ENCODE results near the gene ASB1.

The ASB1 gene

GRCh38 chr2:238483656-238484055 is 56.9 kb downstream of the ASB1 start:
- no peak overlapping the region for H3K4me3 ChIP-seq (replicated peaks; ENCODE audit: insufficient read depth, low read length)
- no peak for TF ChIP-seq POLR2AphosphoS5 (IDR thresholded peaks at IDR 0.05; ENCODE audit: low read depth)
- TF ChIP-seq SPI1 (IDR thresholded peaks at IDR 0.05; ENCODE audit: borderline replicate concordance, low read depth), result no peak
- TF ChIP-seq CTCF (IDR thresholded peaks at IDR 0.05; ENCODE audit: insufficient read depth, low read length), result no peak
- TF ChIP-seq REST (IDR thresholded peaks at IDR 0.05; ENCODE audit: insufficient replicate concordance, low read depth), result no peak
- TF ChIP-seq GABPA (IDR thresholded peaks at IDR 0.05; ENCODE audit: low read depth), result no peak
- no peaks in the 10 kb centered on the region for H3K27me3 ChIP-seq (ENCODE audit: insufficient read depth, poor library complexity, severe bottlenecking)
- H3K27ac ChIP-seq (replicated peaks), result no peak overlapping the region
- DNase-seq (ENCODE audit: low read depth in 1 of 2, low spot score in 1 of 2), result no peak

GRCh38 chr2:238484522-238485452 is 58.1 kb downstream of the ASB1 start:
- no peak for DNase-seq (ENCODE audit: low read depth in 1 of 2, low spot score in 1 of 2)
- no peak overlapping the region for H3K27ac ChIP-seq (replicated peaks)
- no peak for TF ChIP-seq POLR2AphosphoS5 (IDR thresholded peaks at IDR 0.05; ENCODE audit: low read depth)
- TF ChIP-seq SPI1 (IDR thresholded peaks at IDR 0.05; ENCODE audit: borderline replicate concordance, low read depth), result no peak
- no peak for TF ChIP-seq CTCF (IDR thresholded peaks at IDR 0.05; ENCODE audit: insufficient read depth, low read length)
- no peak for TF ChIP-seq GABPA (IDR thresholded peaks at IDR 0.05; ENCODE audit: low read depth)
- TF ChIP-seq REST (IDR thresholded peaks at IDR 0.05; ENCODE audit: insufficient replicate concordance, low read depth), result no peak
- no peak overlapping the region for H3K4me3 ChIP-seq (replicated peaks; ENCODE audit: insufficient read depth, low read length)
- no peaks in the 10 kb centered on the region for H3K27me3 ChIP-seq (ENCODE audit: insufficient read depth, poor library complexity, severe bottlenecking)

- Histone ChIP-seq H3K4me3 (replicated peaks; ENCODE audit: insufficient read depth, low read length) (no peak overlapping the region), H3K27me3 (ENCODE audit: insufficient read depth, poor library complexity, severe bottlenecking) (no peaks in the 10 kb centered on the region), H3K27ac (replicated peaks) (no peak overlapping the region)
- TF ChIP-seq CTCF (IDR thresholded peaks at IDR 0.05; ENCODE audit: insufficient read depth, low read length), result no peak
- no peak for TF ChIP-seq POLR2AphosphoS5 (IDR thresholded peaks at IDR 0.05; ENCODE audit: low read depth)
- no peak for TF ChIP-seq REST (IDR thresholded peaks at IDR 0.05; ENCODE audit: insufficient replicate concordance, low read depth)
- TF ChIP-seq SPI1 (IDR thresholded peaks at IDR 0.05; ENCODE audit: borderline replicate concordance, low read depth), result no peak
- TF ChIP-seq GABPA (IDR thresholded peaks at IDR 0.05; ENCODE audit: low read depth), result no peak
- no peak for DNase-seq (ENCODE audit: low read depth in 1 of 2, low spot score in 1 of 2)
Measured at GRCh38 chr2:238486123-238486848, 59.6 kb downstream of the ASB1 start.

Data from HL-60 (cell line).